GM12874 (cell line): Measurements from ENCODE around the gene ARHGAP20.

Experiments
- TF ChIP-seq, protein P1 (sequence below): IDR thresholded peaks from 2 replicates; pipeline ENCODE4 v1.5.1; 2011; ENCODE audit warnings: low read depth, mild to moderate bottlenecking, control low read depth, low read length, moderate library complexity; ENCODE audit not compliant: insufficient read depth

The ARHGAP20 gene

DNA sequence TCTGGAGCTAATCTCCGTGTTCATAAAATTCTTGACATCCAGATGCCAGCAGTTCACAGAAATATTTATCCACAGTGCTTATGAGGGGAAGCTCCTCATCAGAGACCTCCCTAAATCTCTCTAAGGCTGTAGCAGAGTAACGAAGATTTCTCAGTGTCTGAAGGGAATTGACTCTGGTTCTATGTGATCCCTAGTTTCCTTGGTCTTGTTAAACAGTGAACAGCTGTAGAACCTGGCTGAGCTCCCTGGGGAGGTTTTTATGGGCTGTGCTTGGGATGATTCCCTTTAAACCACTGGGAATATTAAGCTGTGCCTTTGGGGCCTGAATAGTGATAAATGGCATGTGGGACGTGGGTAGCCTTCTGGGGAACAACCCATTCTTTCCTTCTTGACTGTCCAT, 43.7 kb upstream of the ARHGAP20 start:
- TF ChIP-seq, protein P1, sequence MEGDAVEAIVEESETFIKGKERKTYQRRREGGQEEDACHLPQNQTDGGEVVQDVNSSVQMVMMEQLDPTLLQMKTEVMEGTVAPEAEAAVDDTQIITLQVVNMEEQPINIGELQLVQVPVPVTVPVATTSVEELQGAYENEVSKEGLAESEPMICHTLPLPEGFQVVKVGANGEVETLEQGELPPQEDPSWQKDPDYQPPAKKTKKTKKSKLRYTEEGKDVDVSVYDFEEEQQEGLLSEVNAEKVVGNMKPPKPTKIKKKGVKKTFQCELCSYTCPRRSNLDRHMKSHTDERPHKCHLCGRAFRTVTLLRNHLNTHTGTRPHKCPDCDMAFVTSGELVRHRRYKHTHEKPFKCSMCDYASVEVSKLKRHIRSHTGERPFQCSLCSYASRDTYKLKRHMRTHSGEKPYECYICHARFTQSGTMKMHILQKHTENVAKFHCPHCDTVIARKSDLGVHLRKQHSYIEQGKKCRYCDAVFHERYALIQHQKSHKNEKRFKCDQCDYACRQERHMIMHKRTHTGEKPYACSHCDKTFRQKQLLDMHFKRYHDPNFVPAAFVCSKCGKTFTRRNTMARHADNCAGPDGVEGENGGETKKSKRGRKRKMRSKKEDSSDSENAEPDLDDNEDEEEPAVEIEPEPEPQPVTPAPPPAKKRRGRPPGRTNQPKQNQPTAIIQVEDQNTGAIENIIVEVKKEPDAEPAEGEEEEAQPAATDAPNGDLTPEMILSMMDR: no peak

DNA sequence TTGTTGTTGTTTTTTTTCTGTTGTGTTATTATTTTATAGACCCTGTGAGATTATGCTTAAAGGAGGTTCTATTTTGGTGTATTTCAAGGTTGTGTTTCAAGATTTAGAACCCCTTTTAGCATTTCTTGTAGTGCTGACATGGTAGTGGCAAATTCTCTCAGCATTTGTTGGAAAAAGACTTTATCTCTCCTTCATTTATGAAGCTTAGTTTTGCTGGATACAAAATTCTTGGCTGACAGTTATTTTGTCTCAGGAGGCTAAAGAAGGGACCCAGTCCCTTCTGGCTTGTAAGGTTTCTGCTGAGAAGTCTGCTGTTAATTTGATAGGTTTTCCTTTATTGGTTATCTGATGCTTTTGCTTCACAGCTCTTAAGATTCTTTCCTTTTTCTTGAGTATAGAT, 40.7 kb upstream of the ARHGAP20 start:
- TF ChIP-seq, protein P1: no peak

DNA sequence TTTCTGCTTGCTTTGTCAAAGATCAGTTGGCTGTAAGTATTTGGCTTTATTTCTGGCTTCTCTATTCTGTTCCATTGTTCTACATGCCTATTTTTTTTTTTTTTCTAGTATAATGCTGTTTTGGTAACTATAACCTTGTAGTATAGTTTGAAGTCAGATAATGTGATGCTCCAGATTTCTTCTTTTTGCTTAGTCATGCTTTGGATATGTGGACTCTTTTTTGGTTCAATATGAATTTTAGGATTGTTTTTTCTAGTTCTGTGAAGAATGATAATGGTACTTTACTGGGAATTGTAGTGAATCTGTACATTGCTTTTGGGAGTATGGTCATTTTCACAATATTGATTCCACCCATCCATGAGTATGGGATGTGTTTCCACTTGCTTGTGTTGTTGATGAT, 37.9 kb upstream of the ARHGAP20 start:
- TF ChIP-seq, protein P1: no peak

DNA sequence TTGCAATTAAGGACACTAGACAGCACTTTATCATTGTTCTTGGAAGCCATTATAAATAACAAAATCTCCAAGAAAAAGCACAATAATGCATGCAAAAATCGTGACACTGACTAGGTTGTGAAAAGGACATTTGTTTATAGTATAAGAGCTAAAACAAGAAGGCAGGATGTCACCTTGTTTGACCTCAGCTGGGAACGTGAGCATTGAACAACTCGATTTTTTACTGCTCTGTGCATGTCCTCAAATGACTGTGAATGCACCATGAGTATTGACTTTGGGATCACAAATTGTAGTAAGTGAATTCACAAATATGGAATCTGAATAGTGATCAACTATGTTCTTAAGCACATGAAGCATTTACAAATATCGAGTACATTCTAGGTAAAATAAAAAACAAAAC, 35.3 kb upstream of the ARHGAP20 start:
- TF ChIP-seq, protein P1: no peak

DNA sequence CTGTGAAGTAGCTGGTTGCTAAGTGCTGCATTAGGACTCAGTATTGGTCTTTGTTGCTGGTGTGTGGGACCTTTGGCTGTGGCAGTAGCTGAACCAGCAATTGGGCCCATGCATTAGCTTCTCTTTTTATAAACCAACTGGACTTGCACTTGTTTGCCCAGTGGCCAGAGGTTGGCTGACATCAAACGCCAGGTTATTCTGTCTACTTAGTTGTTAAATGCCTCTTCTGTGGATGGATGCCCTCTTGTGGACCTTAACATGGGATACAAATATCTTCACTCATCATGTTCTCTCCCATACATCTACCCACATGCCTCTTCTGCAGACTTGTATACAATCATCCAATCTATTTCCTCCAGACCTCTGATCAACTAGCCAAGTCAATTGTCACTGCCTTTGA, 26.4 kb upstream of the ARHGAP20 start:
- TF ChIP-seq, protein P1: no peak

DNA sequence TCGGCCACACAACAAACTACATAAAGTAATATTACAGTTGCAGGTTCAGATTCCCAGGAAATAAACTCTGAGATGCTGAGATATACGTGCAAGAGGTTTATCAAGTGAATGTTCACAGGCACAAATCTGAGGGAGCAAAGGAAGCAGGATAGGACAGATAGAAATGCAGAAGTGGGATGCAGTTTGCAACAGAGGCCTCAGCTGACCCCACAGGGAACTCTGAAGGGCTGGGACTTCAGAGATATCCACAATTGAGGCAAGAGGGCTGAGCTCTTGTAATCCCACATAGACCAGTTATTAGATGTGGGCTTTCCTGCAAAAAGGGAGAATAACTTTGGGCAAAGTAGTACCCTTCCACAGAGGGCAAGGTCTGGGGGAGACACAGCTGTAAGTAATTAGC, 25.4 kb upstream of the ARHGAP20 start:
- TF ChIP-seq, protein P1: no peak

DNA sequence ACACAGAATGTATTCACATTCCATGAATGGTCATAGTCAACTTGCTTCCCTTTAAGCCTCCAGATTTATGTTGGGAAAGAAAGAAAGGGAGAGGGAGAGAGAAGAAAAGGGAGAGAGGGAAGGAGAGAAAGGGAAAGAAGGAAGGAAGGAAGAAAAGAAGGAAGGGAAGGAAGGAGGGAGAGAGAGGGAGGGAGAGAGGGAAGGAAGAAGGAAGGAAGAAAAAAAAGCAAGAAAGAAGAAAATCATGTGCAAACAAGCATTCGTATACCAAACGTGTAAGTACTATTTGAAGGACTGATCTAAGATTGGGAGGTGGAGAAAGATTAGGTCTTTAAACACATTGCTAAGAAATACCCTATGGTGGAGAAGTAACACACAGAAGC, 23.9 kb upstream of the ARHGAP20 start:
- TF ChIP-seq, protein P1: no peak
